H1 (cell line): Measurements from ENCODE around the gene COMT.

Experiments
- CTCF ChIP-seq, 3 experiments: IDR thresholded peaks; 1 replicate in 2 of 3; 2 replicates in 1 of 3; pipeline versions ENCODE4 v1.5.1 to v1.6.1; 2011; ENCODE audit warnings: low read length in 3 of 3, mild to moderate bottlenecking in 3 of 3, inconsistent platforms in 2 of 3, low read depth in 1 of 3, moderate library complexity in 1 of 3; ENCODE audit not compliant: insufficient read depth in 1 of 3; ENCODE audit errors: control extremely low read depth in 1 of 3
- EP300 ChIP-seq, 2 experiments: IDR thresholded peaks; 1 replicate in 1 of 2; 2 replicates in 1 of 2; pipeline ENCODE4 v1.6.1; 2011 to 2012; ENCODE audit warnings: low read depth in 2 of 2, low read length in 2 of 2, mild to moderate bottlenecking in 2 of 2, borderline replicate concordance in 1 of 2, inconsistent platforms in 1 of 2, moderate library complexity in 1 of 2
- JUND ChIP-seq: IDR thresholded peaks from 2 replicates; pipeline ENCODE4 v1.6.1; 2011; ENCODE audit warnings: mild to moderate bottlenecking, improper control_type of control experiment, low read length
- PHF8 ChIP-seq: fragments of 200-600 bp; sonication (generic); conservative IDR thresholded peaks from 2 replicates; pipeline ENCODE4 v1.7.1; 2012; ENCODE audit warnings: low read depth, mild to moderate bottlenecking, inconsistent platforms, low read length, moderate library complexity
- RXRA ChIP-seq: IDR thresholded peaks from 2 replicates; pipeline ENCODE4 v1.6.1; 2011; ENCODE audit warnings: low read depth, mild to moderate bottlenecking, low read length, moderate library complexity; ENCODE audit not compliant: insufficient read depth
- SP1 ChIP-seq: IDR thresholded peaks from 2 replicates; pipeline ENCODE4 v1.6.1; 2011; ENCODE audit warnings: low read depth, low read length
- SUZ12 ChIP-seq: fragments of 200-600 bp; sonication (generic); IDR thresholded peaks from 2 replicates; pipeline ENCODE4 v1.6.1; 2012; ENCODE audit warnings: mild to moderate bottlenecking, inconsistent platforms, low read length, moderate library complexity, mixed read lengths
- USF2 ChIP-seq: IDR thresholded peaks from 2 replicates; pipeline ENCODE4 v1.6.1; 2011; ENCODE audit warnings: low read length, improper control_type of control experiment
- YY1 ChIP-seq: IDR thresholded peaks from 2 replicates; pipeline ENCODE4 v1.6.1; 2011; ENCODE audit warnings: low read depth, mild to moderate bottlenecking, low read length

GRCh38 chr22:19929586-19930550 is 11.7 kb upstream of the COMT start:
- TF ChIP-seq PHF8, result no peak
- TF ChIP-seq EP300 (IDR thresholded peaks at IDR 0.05; ENCODE audit: borderline replicate concordance in 1 of 2, low read depth in 2 of 2, low read length in 2 of 2), result no peak
- no peak for TF ChIP-seq USF2
- TF ChIP-seq SP1, result no peak
- no peak for TF ChIP-seq CTCF (IDR thresholded peaks at IDR 0.05; ENCODE audit: control extremely low read depth in 1 of 3, insufficient read depth in 1 of 3, low read depth in 1 of 3, low read length in 3 of 3)
- TF ChIP-seq JUND, result no peak
- TF ChIP-seq SUZ12, result no peak
- no peak for TF ChIP-seq RXRA
- no peak for TF ChIP-seq YY1
